Measurements from ENCODE around the gene DUSP10. TPM values are rescaled to one million over a fixed set of nuclear protein-coding genes. Genes with fewer than 3 reads are reported as not detected.

Gene DUSP10
- total RNA-seq, 1 experiment from 2014 or later: 15.9 TPM

DNA sequence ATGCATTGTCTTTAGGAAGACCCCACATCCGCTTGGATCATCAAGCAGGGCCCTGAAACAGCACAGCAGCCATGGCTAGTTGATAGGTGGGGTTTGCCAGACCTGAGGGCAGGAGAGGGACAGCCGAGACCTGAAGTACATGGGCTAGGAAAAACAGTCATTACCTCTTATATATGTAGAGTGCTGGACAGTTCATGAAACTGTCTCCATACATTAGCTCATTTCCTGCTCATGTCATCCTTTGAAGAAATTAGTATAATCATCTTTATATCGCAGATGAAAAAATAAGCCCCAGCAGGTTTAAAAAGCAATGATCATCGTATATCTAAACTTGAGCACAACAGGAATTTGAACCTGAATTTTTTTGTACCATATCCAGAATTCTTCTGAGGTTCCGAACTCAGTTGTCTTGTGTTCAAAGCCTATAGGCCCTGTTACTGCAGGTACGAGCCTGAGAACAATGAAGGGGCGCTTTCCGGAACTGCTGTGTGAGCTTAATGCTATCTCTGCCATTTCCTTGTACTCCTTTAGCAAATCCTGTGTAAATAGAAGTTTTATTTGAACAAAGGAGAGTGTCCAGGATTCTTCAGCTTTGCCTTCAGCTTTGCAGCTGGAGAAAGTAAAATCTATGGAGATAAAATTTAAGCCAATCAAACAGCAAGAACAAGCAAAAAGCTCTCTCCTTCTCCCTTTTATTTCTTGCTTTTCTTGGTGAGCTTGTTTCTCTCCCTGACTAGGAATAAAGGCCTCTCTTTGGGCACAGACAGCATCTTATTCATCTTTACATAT is 32.4 kb upstream of the DUSP10 start:
- Mint-ChIP-seq H3K27ac (ENCODE audit: low read depth, unreplicated experiment) (no peak overlapping the region), H3K36me3 (ENCODE audit: insufficient read depth, unreplicated experiment) (no peaks in the 10 kb centered on the region), H3K4me1 (ENCODE audit: insufficient read depth, unreplicated experiment) (peaks cover 7% of the 10 kb centered on the region), H3K27me3 (ENCODE audit: insufficient read depth, unreplicated experiment) (no peaks in the 10 kb centered on the region), H3K4me3 (ENCODE audit: unreplicated experiment) (no peak overlapping the region), H3K9me3 (ENCODE audit: unreplicated experiment) (no peaks in the 10 kb centered on the region)
- TF ChIP-seq, protein P1, sequence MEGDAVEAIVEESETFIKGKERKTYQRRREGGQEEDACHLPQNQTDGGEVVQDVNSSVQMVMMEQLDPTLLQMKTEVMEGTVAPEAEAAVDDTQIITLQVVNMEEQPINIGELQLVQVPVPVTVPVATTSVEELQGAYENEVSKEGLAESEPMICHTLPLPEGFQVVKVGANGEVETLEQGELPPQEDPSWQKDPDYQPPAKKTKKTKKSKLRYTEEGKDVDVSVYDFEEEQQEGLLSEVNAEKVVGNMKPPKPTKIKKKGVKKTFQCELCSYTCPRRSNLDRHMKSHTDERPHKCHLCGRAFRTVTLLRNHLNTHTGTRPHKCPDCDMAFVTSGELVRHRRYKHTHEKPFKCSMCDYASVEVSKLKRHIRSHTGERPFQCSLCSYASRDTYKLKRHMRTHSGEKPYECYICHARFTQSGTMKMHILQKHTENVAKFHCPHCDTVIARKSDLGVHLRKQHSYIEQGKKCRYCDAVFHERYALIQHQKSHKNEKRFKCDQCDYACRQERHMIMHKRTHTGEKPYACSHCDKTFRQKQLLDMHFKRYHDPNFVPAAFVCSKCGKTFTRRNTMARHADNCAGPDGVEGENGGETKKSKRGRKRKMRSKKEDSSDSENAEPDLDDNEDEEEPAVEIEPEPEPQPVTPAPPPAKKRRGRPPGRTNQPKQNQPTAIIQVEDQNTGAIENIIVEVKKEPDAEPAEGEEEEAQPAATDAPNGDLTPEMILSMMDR (IDR thresholded peaks at IDR 0.05; ENCODE audit: unreplicated experiment): no peak
- DNase-seq (ENCODE audit: unreplicated experiment): no peak
- intact Hi-C loops (cut with micrococcal nuclease): no loop called here
- ChIA-PET POLR2A (interaction anchor here (0.6 to 2.2 kb wide), 6 partner anchors 9 to 55 kb away, joined by 3 to 9 read pairs (median 4); no protein-coding TSS in a partner anchor), CTCF (interaction anchor here (0.6 to 1.6 kb wide), 6 partner anchors 14 to 606 kb away, joined by 3 to 4 read pairs (median 3); no protein-coding TSS in a partner anchor)
- BruUV-seq (replicated peaks): no TSS peak

DNA sequence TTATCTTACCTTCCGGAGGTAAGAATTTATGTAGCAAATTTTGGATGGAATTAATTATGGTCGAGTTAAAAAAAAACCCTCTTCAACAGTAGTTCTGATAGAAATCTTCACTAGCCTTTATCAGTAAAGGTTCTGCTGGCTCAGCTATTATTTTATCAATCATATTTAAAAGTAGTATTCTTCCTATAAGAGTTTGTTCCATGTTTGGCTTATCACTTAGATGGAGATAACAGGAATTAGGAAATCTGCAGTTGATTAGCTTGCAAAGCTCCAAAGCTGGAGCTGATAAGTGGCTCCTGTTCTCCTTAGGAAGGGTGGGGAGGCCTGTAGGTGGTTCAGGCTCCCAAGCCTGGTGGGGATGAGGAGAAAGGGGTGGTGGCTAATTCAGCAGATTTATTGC is 31.5 kb upstream of the DUSP10 start:
- CTCF ChIA-PET: interaction anchor here (0.6 to 1.1 kb wide), 3 partner anchors 238 to 607 kb away, joined by 3 to 4 read pairs (median 3); no protein-coding TSS in a partner anchor
- Mint-ChIP-seq H3K4me3 (ENCODE audit: unreplicated experiment) (no peak overlapping the region), H3K4me1 (ENCODE audit: insufficient read depth, unreplicated experiment) (peaks cover 7% of the 10 kb centered on the region), H3K27ac (ENCODE audit: low read depth, unreplicated experiment) (no peak overlapping the region), H3K9me3 (ENCODE audit: unreplicated experiment) (no peaks in the 10 kb centered on the region), H3K27me3 (ENCODE audit: insufficient read depth, unreplicated experiment) (no peaks in the 10 kb centered on the region), H3K36me3 (ENCODE audit: insufficient read depth, unreplicated experiment) (no peaks in the 10 kb centered on the region)
- intact Hi-C loops (cut with micrococcal nuclease): no loop called here
- DNase-seq (ENCODE audit: unreplicated experiment): no peak
- TF ChIP-seq, protein P1 (IDR thresholded peaks at IDR 0.05; ENCODE audit: unreplicated experiment): no peak
- no TSS peak for BruUV-seq (replicated peaks)
- POLR2A ChIA-PET: interaction anchor here (0.7 to 2.2 kb wide), 5 partner anchors 8 to 56 kb away, joined by 3 to 9 read pairs (median 4); no protein-coding TSS in a partner anchor

DNA sequence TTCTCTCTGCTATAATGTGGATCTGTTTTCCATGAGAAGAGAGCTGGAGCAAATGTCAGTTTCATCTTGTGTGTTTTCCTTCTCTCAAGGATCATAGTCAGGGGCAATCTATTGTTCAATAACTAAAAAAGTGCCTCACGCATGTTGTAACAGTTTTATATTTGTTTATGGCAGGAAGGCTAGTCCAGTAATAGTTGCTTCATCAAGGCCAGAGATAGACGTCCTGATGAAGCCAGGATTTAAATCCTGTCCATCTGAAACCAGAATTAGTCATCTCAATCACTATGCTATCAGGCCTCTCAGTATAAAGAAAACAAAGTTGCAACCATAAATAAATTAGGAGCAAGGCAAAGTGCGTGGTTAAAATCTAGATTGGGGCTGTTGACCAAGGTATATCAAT is 30.2 kb upstream of the DUSP10 start:
- H3K36me3 Mint-ChIP-seq (ENCODE audit: insufficient read depth, unreplicated experiment): no peaks in the 10 kb centered on the region
- H3K27me3 Mint-ChIP-seq (ENCODE audit: insufficient read depth, unreplicated experiment): no peaks in the 10 kb centered on the region
- no peak overlapping the region for H3K27ac Mint-ChIP-seq (ENCODE audit: low read depth, unreplicated experiment)
- TF ChIP-seq, protein P1 (IDR thresholded peaks at IDR 0.05; ENCODE audit: unreplicated experiment): no peak
- DNase-seq (ENCODE audit: unreplicated experiment): peak; percentile 69
- ChIA-PET POLR2A (interaction anchor here (1.2 kb wide), 1 partner anchor 9 kb away, joined by 5 read pairs; no protein-coding TSS in a partner anchor), CTCF (interaction anchor here (1.0 to 1.1 kb wide), 2 partner anchors 10 to 15 kb away, joined by 3 to 5 read pairs; no protein-coding TSS in a partner anchor)
- H3K4me3 Mint-ChIP-seq (ENCODE audit: unreplicated experiment): no peak overlapping the region
- intact Hi-C loops (cut with micrococcal nuclease): no loop called here
- H3K4me1 Mint-ChIP-seq (ENCODE audit: insufficient read depth, unreplicated experiment): peaks cover 7% of the 10 kb centered on the region
- BruUV-seq (replicated peaks): no TSS peak
- H3K9me3 Mint-ChIP-seq (ENCODE audit: unreplicated experiment): no peaks in the 10 kb centered on the region

DNA sequence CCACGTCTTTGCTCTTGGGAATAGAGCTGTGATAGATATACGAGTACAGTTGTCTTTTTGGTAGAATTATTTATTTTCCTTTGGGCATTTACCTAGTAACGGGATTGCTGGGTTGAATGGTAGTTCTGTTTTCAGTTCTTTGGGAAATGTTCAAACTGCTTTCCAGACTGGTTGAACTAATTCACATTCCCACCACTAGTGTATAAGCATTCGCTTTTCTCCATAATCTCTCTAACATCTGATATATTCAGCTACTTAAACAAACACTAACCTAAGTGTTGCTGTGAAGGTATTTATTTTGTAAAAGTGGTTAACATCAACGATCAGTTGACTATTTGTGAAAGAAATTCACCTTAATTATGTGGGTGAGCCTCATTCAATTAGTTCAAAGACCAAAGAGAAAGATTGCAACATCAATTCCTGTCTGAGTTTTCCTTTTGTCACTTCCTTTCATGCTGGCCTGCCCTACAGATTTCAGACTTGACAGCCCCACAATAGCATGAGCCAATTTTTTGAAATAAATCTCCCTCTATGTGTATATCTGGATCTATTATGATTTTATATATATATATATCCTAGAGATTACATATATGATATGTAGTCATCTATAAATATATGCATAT is 26.7 kb upstream of the DUSP10 start:
- ChIA-PET CTCF (interaction anchor here (0.5 to 2.5 kb wide), 6 partner anchors 16 to 1377 kb away, joined by 3 to 7 read pairs (median 3); no protein-coding TSS in a partner anchor), POLR2A (interaction anchor here (0.7 to 2.7 kb wide), 4 partner anchors 25 to 43 kb away, joined by 4 to 16 read pairs (median 6); partner anchors contain the start of gene DUSP10)
- no TSS peak for BruUV-seq (replicated peaks)
- Mint-ChIP-seq H3K27ac (ENCODE audit: low read depth, unreplicated experiment) (no peak overlapping the region), H3K4me1 (ENCODE audit: insufficient read depth, unreplicated experiment) (peaks cover 15% of the 10 kb centered on the region), H3K27me3 (ENCODE audit: insufficient read depth, unreplicated experiment) (no peaks in the 10 kb centered on the region), H3K36me3 (ENCODE audit: insufficient read depth, unreplicated experiment) (no peaks in the 10 kb centered on the region), H3K4me3 (ENCODE audit: unreplicated experiment) (no peak overlapping the region), H3K9me3 (ENCODE audit: unreplicated experiment) (no peaks in the 10 kb centered on the region)
- intact Hi-C loops (cut with micrococcal nuclease): no loop called here
- DNase-seq (ENCODE audit: unreplicated experiment): peak; percentile 30
- TF ChIP-seq, protein P1 (IDR thresholded peaks at IDR 0.05; ENCODE audit: unreplicated experiment): no peak
